Right lobe of liver (tissue), 6 donors: ENCODE data around the gene PTGR1. TPM values are rescaled to one million over a fixed set of nuclear protein-coding genes. Genes with fewer than 3 reads are reported as not detected.

Source experiments
- ATAC-seq, 4 donors: fragments of 200-7000 bp; cut with Tn5 transposase; one replicate each; pipeline ENCODE4 v1.9.1; 2020; ENCODE audit warnings: mild to moderate bottlenecking in 4 of 4, moderate library complexity in 4 of 4
- DNase-seq, 3 donors: peaks; one replicate each; pipeline ENCODE4 v3.0.0-alpha.2; 2020
- H3K27ac ChIP-seq, 3 donors: fragments of 200-600 bp; one replicate each; pipeline ENCODE4 v1.8.0; 2022
- H3K27me3 ChIP-seq, 2 donors: fragments of 200-600 bp; one replicate each; pipeline ENCODE4 v1.8.0; 2022
- H3K36me3 ChIP-seq, 4 donors: fragments of 200-600 bp; sonication (generic) in 1 of 4; one replicate each; pipeline versions ENCODE4 v1.5.1 to v1.8.0; 2017 to 2022; ENCODE audit warnings: control low read depth in 1 of 4
- H3K4me1 ChIP-seq, 4 donors: fragments of 200-600 bp; sonication (generic) in 1 of 4; one replicate each; pipeline versions ENCODE4 v1.5.1 to v1.8.0; 2017 to 2022; ENCODE audit warnings: control low read depth in 1 of 4
- H3K4me3 ChIP-seq, 3 donors: fragments of 200-600 bp; one replicate each; pipeline ENCODE4 v1.8.0; 2022
- H3K9me3 ChIP-seq, 4 donors: fragments of 200-600 bp; sonication (generic) in 1 of 4; one replicate each; pipeline versions ENCODE4 v1.5.1 to v1.8.0; 2017 to 2022; ENCODE audit warnings: control low read depth in 1 of 4
- POLR2A ChIP-seq: fragments of 450-650 bp; IDR thresholded peaks from one replicate; pipeline ENCODE4 v1.6.1; 2017; ENCODE audit warnings: antibody characterized with exemption, mild to moderate bottlenecking
- WGBS: methylation state at CpG from one replicate; pipeline ENCODE4 v1.1.6; 2018; ENCODE audit warnings: low coverage, low lambda C conversion rate; ENCODE audit not compliant: insufficient coverage; ENCODE audit errors: missing lambda C conversion rate; 5-methylcytosine and 5-hydroxymethylcytosine counted together
- intact Hi-C, 2 donors: fragments of 100-400 bp; cut with DNase I; formaldehyde crosslinking; loops; one replicate each; pipeline versions ENCODE4 v1.11.2 to v1.14.1; 2022
- long read RNA-seq: library from polyadenylated mRNA; unstranded; transcript quantifications from one replicate; pipeline ENCODE4 v2.0.0, GENCODE V29; 2019
- total RNA-seq, 6 experiments: library from RNA; depleted of rRNA in 2 of 6; stranded (reverse); fragments of >200 nt in 2 of 6; fragmentation: NEBNext Ultra II Directional in 3 of 6; extraction: Animal tissue kit (Norgen Biotek cat#: 25700) in 3 of 6; gene quantifications; one replicate each; pipeline versions ENCODE4 v1.1.0 to v1.2.4, GENCODE V29; 2016 to 2023
- TF ChIP-seq, protein P1 (sequence below), 4 donors: fragments of 200-600 bp in 3 of 4; fragments of 450-650 bp in 1 of 4; IDR thresholded peaks; one replicate each; pipeline versions ENCODE4 v1.5.1 to v1.8.0; 2016 to 2022; ENCODE audit warnings: antibody characterized with exemption in 4 of 4, mild to moderate bottlenecking in 2 of 4
- donor health status: DM: no; HTN: yes; CAD: no.
- donor health status: DM: no; HTN: no; CAD: no.
- donor health status: DM: no; HTN: no; CAD: no.
- donor health status: DM: no; HTN: yes; CAD: no.
- donor health status: DM: no; HTN: yes; CAD: no.

Gene PTGR1
- total RNA-seq = 1,000 to 10,000 TPM in 1 of 6 experiments, 100 to 1,000 TPM in 5; 477 to 1,242 (median 773) TPM
- long read RNA-seq, transcript PTGR1-203 (4 exons, 1,061 nt) = minor isoform, 39 of 914 reads
- long read RNA-seq, transcript PTGR1-207 (11 exons, 1,941 nt) = minor isoform, 47 of 914 reads
- long read RNA-seq, transcript PTGR1-205 (10 exons, 1,407 nt) = major isoform, 694 of 914 reads
- long read RNA-seq, partial matches to known transcripts = 38 of 914 reads
- long read RNA-seq, other reads (novel, unspliced or antisense) = 92 of 914 reads

DNA sequence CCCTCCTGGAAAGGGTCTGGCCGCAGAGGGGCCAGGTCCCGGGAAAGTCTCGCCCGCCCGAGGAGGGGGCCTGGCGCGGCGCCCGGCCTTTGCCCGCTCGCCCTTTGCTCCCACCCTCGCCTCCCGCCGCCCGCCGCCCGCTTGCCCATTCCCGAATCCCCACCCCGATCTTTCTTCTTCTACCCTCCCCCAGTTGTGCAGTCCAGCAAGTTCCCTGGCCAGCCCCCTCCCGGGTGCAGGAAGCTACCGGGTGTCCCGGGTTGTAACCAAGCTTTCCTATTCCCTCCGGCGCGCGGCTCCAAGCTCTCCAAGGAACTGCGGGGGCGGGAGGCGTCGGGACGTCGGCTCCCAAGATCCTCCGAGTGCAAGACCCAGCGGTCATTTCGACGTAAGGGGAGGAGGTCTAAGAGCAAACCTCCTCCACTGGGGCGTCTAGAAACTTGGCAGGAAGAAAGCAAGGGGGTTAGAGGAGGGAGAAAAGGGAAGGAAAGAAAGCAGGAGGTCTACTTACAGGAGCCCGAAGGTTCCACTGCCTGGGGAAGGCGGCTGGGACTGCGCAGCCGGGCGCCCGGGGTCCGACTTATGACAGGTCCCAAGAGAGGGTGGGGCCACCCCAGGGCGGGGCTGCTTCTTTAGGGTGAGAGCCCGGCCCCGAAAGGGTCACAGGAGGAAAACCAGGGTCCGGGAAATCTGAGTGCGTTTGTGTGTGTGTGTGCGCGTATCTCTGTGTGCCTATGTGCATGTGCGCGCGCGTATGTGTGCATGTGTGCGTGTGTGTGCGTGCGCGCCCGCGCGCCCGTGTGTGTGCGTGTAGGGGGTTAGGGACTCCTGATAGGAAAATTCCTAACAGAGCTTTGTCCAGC lies at the start of gene PTGR1:
TSS of gene PTGR1 (minus strand) at position 556 of the 863 bp plus-strand sequence. CDS start 2,225 bp downstream, outside the sequence.
- H3K36me3 ChIP-seq = peaks cover 0 to 39% (median 16%) of the 10 kb centered on the region in 4 donors
- DNase-seq (peak; percentile 79 to 94 (median 93)), ATAC-seq (peak; percentile 41 to 79 (median 70))
- TF ChIP-seq POLR2A = peak; percentile 48
- TF ChIP-seq, protein P1, sequence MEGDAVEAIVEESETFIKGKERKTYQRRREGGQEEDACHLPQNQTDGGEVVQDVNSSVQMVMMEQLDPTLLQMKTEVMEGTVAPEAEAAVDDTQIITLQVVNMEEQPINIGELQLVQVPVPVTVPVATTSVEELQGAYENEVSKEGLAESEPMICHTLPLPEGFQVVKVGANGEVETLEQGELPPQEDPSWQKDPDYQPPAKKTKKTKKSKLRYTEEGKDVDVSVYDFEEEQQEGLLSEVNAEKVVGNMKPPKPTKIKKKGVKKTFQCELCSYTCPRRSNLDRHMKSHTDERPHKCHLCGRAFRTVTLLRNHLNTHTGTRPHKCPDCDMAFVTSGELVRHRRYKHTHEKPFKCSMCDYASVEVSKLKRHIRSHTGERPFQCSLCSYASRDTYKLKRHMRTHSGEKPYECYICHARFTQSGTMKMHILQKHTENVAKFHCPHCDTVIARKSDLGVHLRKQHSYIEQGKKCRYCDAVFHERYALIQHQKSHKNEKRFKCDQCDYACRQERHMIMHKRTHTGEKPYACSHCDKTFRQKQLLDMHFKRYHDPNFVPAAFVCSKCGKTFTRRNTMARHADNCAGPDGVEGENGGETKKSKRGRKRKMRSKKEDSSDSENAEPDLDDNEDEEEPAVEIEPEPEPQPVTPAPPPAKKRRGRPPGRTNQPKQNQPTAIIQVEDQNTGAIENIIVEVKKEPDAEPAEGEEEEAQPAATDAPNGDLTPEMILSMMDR (IDR thresholded peaks at IDR 0.05) = no peak
- H3K4me1 ChIP-seq = peaks cover 0 to 60% (median 15%) of the 10 kb centered on the region in 4 donors
- WGBS = 1% methylated on average over 25 of the region's 64 CpGs
- H3K4me3 ChIP-seq = peak within 1 kb of the TSS; percentile 56 to 83 (median 82)
- no peaks in the 10 kb centered on the region for H3K27me3 ChIP-seq
- peak within 1 kb of the TSS; percentile 88 to 96 (median 92) for H3K27ac ChIP-seq
- intact Hi-C loops = no loop called here
- no peaks in the 10 kb centered on the region for H3K9me3 ChIP-seq

DNA sequence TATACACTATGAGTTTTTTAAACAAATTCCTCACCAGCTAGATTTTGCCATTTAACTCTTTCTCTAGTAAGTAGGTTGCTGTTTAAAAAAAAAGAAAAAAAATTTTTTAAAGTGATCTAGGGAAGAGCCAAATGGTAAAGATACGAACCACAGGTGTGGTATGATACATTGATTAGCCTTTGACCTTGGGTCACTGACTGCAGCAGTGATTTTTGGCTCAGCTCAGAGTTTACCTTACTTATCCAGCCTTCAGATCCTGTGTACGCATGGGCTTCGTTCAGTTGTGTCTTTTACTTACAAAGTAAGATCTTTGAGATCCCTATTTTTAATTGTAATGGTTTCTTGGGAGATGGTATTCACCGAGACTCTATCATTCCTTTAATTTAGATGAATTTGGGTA lies 49.6 kb upstream of the PTGR1 start:
- Histone ChIP-seq H3K27me3 (no peaks in the 10 kb centered on the region), H3K36me3 (peaks cover 2 to 71% (median 14%) of the 10 kb centered on the region in 4 donors), H3K4me3 (no peak overlapping the region), H3K27ac (no peak overlapping the region), H3K4me1 (peaks cover 0 to 26% (median 6%) of the 10 kb centered on the region in 4 donors), H3K9me3 (no peaks in the 10 kb centered on the region)
- 42% methylated on average over 4 of the region's 4 CpGs for WGBS
- intact Hi-C loops = no loop called here
- ATAC-seq = peak; percentile 86 to 92 (median 88)
- DNase-seq = no peak
- TF ChIP-seq, protein P1 (IDR thresholded peaks at IDR 0.05) = no peak
- no peak for TF ChIP-seq POLR2A

DNA sequence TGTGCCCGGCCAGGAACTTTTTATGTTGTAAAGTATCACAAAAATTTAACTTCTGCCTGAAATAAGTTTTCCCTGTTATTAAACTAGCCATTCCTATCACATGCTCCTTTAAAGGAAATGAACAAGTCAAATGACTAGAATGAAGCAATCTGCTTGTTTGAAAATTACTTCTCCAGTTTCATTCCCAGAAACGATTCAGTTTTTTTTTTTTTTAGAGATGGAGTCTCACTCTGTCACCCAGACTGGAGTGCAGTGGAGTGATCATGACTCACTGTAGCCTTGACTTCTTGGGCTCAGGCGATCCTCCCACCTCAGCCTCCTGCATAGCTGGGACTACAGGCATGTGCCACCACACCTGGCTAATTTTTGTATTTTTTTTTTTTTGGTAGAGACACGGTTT lies 48.6 kb upstream of the PTGR1 start:
- ATAC-seq (peak in 3 of 4 donors; percentile 6 to 79 (median 40)), DNase-seq (peak in 1 of 3 donors; percentile 32)
- WGBS = 69% methylated on average over 3 of the region's 4 CpGs
- Histone ChIP-seq H3K36me3 (peaks cover 0 to 69% (median 7%) of the 10 kb centered on the region in 4 donors), H3K4me1 (peaks cover 0 to 26% (median 6%) of the 10 kb centered on the region in 4 donors), H3K27ac (peak overlapping the region in 2 of 3 donors; percentile 44 to 53), H3K27me3 (no peaks in the 10 kb centered on the region), H3K4me3 (no peak overlapping the region), H3K9me3 (no peaks in the 10 kb centered on the region)
- intact Hi-C loops = no loop called here
- TF ChIP-seq, protein P1 (IDR thresholded peaks at IDR 0.05) = no peak

DNA sequence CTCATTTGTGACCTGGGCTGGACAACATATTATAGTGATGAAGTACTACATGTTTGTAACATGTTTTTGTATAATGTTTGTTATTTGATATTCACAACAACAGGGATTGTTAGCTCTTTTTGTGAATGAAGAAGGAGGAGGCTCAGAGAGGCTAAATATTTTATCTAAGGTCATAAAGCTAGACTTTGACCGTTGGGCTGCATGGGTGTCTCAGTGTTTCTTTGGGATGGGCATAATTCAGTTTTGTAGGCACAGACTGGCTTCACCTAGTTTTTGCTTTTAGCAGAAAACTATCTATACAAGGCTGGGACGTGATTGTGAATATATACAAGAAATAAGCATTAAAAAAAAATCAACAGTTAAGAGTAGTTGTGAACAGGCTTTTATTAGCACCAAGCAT lies 47.0 kb upstream of the PTGR1 start:
- Histone ChIP-seq H3K4me3 (no peak overlapping the region), H3K27me3 (no peaks in the 10 kb centered on the region), H3K4me1 (peaks cover 0 to 26% (median 6%) of the 10 kb centered on the region in 4 donors), H3K27ac (no peak overlapping the region), H3K9me3 (no peaks in the 10 kb centered on the region), H3K36me3 (peaks cover 0 to 59% (median 6%) of the 10 kb centered on the region in 4 donors)
- DNase-seq (no peak), ATAC-seq (peak in 1 of 4 donors; percentile 51)
- TF ChIP-seq, protein P1 (IDR thresholded peaks at IDR 0.05) = no peak
- TF ChIP-seq POLR2A = no peak
- 51% methylated on average over 2 of the region's 2 CpGs for WGBS
- intact Hi-C loops = no loop called here
